PFSK-1 (cell line): Measurements from ENCODE around the gene ENTPD5.

Experiments used
- FOXP2 ChIP-seq: optimal IDR thresholded peaks from 2 replicates; pipeline ENCODE3; 2011; ENCODE audit warnings: borderline replicate concordance, control low read depth, inconsistent platforms; ENCODE audit not compliant: insufficient read depth; ENCODE audit errors: extremely low read length, extremely low read depth
- POLR2AphosphoS5 ChIP-seq: IDR thresholded peaks from 2 replicates; pipeline ENCODE4 v1.6.1; 2012; ENCODE audit warnings: low read depth, mild to moderate bottlenecking, control low read depth, low read length, moderate library complexity
- REST ChIP-seq, 2 experiments: IDR thresholded peaks; 2 replicates each; pipeline versions ENCODE4 v1.6.1 to v1.8.0; 2011 to 2012; ENCODE audit warnings: low read depth in 2 of 2, low read length in 2 of 2, control low read depth in 1 of 2, inconsistent platforms in 1 of 2, mild to moderate bottlenecking in 1 of 2, moderate library complexity in 1 of 2; ENCODE audit not compliant: insufficient read depth in 1 of 2
- SIN3A ChIP-seq: IDR thresholded peaks from 2 replicates; pipeline ENCODE4 v1.6.1; 2012; ENCODE audit warnings: mild to moderate bottlenecking, low read length, moderate library complexity, borderline replicate concordance; ENCODE audit not compliant: insufficient read depth
- TAF1 ChIP-seq: IDR thresholded peaks from 2 replicates; pipeline ENCODE4 v1.6.1; 2012; ENCODE audit warnings: low read length, control low read depth, borderline replicate concordance; ENCODE audit not compliant: insufficient read depth

The ENTPD5 gene

DNA sequence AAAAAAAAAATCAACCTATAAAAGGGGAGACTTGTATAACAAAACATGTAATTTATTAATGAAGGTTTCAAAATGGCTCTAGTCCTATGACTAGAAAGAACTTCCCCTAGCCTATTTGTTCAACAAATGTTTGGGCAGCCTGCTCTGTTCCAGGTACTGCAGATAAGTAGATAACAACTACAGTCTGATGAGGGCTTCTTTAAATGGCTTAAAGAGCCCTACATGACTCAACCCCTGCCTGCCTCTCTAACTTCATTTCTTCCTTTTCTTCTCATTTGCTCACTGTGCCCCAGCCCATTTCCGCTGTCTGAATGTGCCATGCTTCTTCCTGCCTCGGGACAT lies 43.7 kb upstream of the ENTPD5 start:
- no peak for TF ChIP-seq TAF1
- TF ChIP-seq SIN3A = no peak
- TF ChIP-seq REST (IDR thresholded peaks at IDR 0.05; ENCODE audit: insufficient read depth in 1 of 2, low read depth in 2 of 2, low read length in 2 of 2) = no peak
- no peak for TF ChIP-seq POLR2AphosphoS5
- TF ChIP-seq FOXP2 = no peak

GRCh38 chr14:74049876-74050495 lies 30.9 kb upstream of the ENTPD5 start:
- TF ChIP-seq TAF1 = no peak
- no peak for TF ChIP-seq REST (IDR thresholded peaks at IDR 0.05; ENCODE audit: insufficient read depth in 1 of 2, low read depth in 2 of 2, low read length in 2 of 2)
- no peak for TF ChIP-seq SIN3A
- TF ChIP-seq FOXP2 = no peak
- no peak for TF ChIP-seq POLR2AphosphoS5

DNA sequence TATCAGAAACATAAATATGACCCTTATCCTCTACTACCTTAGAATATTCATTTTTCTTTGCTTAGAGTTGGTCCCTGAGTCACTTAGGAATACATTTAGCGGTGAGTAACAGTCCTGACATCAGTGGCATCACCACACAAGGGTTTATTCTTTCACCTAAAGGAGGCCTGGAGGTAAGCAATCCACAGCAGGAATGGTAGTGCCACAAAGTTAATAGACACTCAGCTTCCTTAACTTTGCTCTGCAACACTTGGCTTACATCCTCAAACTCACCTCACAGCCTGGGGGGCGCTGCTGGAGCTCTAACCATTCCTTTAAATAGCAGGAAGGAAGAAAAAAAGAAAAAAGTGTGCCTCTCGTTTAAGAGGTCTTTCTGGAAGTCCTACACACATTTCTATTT lies 29.2 kb upstream of the ENTPD5 start:
- TF ChIP-seq TAF1 = no peak
- TF ChIP-seq SIN3A = no peak
- TF ChIP-seq POLR2AphosphoS5 = no peak
- no peak for TF ChIP-seq FOXP2
- no peak for TF ChIP-seq REST (IDR thresholded peaks at IDR 0.05; ENCODE audit: insufficient read depth in 1 of 2, low read depth in 2 of 2, low read length in 2 of 2)

DNA sequence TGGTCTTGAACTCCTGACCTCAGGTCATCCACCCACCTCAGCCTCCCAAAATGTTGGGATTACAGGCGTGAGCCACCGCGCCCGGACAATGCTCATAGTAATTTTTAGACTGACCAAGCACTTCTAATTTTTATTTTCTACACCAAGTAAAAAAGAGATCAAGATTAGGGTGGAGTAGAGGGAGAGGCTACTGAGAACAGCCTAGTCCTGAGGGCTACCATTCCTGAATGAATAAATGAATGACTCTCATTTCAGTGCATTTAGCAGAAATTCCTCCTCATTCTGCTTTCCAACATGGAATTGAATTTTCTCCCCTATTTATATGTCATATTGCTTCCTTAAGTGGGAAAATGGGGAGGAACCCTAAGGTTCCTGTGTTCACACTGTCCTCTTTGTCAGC lies 26.4 kb upstream of the ENTPD5 start:
- TF ChIP-seq REST (IDR thresholded peaks at IDR 0.05; ENCODE audit: insufficient read depth in 1 of 2, low read depth in 2 of 2, low read length in 2 of 2) (no peak), FOXP2 (no peak), POLR2AphosphoS5 (no peak), SIN3A (no peak), TAF1 (no peak)

DNA sequence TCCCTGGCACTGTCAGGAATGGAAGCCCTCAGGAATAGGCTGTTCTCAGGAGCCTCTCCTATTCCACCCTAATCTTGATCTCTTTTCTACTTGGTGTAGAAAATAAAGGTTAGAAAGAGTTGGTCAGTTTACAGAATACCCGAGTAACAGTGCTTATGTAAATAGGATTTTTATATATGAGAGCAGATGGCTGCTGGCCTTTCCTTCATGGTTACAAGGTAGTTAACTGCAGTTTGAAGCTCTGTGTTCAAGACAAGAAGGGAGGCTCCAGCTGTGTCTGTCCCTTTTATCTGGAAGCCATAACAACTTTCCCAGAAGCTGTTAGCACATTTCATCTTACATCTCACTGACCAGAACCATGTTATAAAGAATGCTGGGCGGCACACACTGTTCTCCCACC lies 23.2 kb upstream of the ENTPD5 start:
- no peak for TF ChIP-seq TAF1
- no peak for TF ChIP-seq FOXP2
- TF ChIP-seq REST (IDR thresholded peaks at IDR 0.05; ENCODE audit: insufficient read depth in 1 of 2, low read depth in 2 of 2, low read length in 2 of 2) = no peak
- TF ChIP-seq POLR2AphosphoS5 = no peak
- TF ChIP-seq SIN3A = no peak
